NCI-H2081 (cell line): Measurements from ENCODE around the gene DPEP3.
A peak's percentile ranks its signal among the peaks of the same experiment; 100 is the strongest.

Experiments used
- DNase-seq, 2 experiments: peaks; one replicate each; lab custom pipeline; 2025; lab: John Stamatoyannopoulos, UW

The DPEP3 gene

GRCh38 chr16:67930191-67930590 lies 50.1 kb downstream of the DPEP3 start:
- DNase-seq, result no peak

GRCh38 chr16:67928561-67929364 lies 51.5 kb downstream of the DPEP3 start:
- DNase-seq, result peak; percentile 64 to 70

GRCh38 chr16:67928147-67928546 lies 52.2 kb downstream of the DPEP3 start:
- DNase-seq, result no peak

GRCh38 chr16:67927131-67927941 lies 53.0 kb downstream of the DPEP3 start:
- no peak for DNase-seq

GRCh38 chr16:67926181-67926750 lies 54.0 kb downstream of the DPEP3 start:
- DNase-seq, result peak; percentile 82 to 93
